Neural cell (in vitro differentiated cells): ENCODE measurements around the gene PTPRK.

ENCODE experiments used
- CTCF ChIP-seq: fragments of 450-650 bp; IDR thresholded peaks from 2 replicates; pipeline ENCODE4 v1.5.1; 2014; ENCODE audit warnings: antibody characterized with exemption, mild to moderate bottlenecking, moderate library complexity; ENCODE audit not compliant: poor library complexity, severe bottlenecking
- EP300 ChIP-seq: fragments of 450-650 bp; conservative IDR thresholded peaks from 2 replicates; pipeline ENCODE4 v1.6.1; 2014; ENCODE audit warnings: antibody characterized with exemption, mild to moderate bottlenecking, moderate library complexity; ENCODE audit not compliant: poor library complexity, severe bottlenecking
- EZH2 ChIP-seq: fragments of 200-600, 300-800 bp; shearing (Covaris generic), sonication (generic); IDR thresholded peaks from 2 replicates; pipeline ENCODE4 v1.6.1; 2014; ENCODE audit warnings: antibody characterized with exemption, low read length, borderline replicate concordance, mild to moderate bottlenecking; ENCODE audit not compliant: insufficient read depth, poor library complexity, severe bottlenecking
- POLR2AphosphoS5 ChIP-seq: IDR thresholded peaks from 2 replicates; pipeline ENCODE4 v1.6.1; 2012
- REST ChIP-seq: IDR thresholded peaks from 2 replicates; pipeline ENCODE4 v1.6.1; 2012; ENCODE audit warnings: borderline replicate concordance
- SMC3 ChIP-seq: fragments of 450-650 bp; conservative IDR thresholded peaks from 2 replicates; pipeline ENCODE4 v1.6.1; 2014; ENCODE audit warnings: antibody characterized with exemption, mild to moderate bottlenecking, moderate library complexity; ENCODE audit not compliant: poor library complexity

GRCh38 chr6:128057541-128057940 is 462.9 kb downstream of the PTPRK start:
- no peak for TF ChIP-seq CTCF
- no peak for TF ChIP-seq POLR2AphosphoS5
- no peak for TF ChIP-seq EP300
- TF ChIP-seq REST = no peak
- TF ChIP-seq EZH2 = no peak
- TF ChIP-seq SMC3 = no peak
